Panc1 (cell line): Measurements from ENCODE around the gene WIPF2. TPM values are rescaled to one million over a fixed set of nuclear protein-coding genes. Genes with fewer than 3 reads are reported as not detected.
A peak's percentile ranks its signal among the peaks of the same experiment; 100 is the strongest.
"Not testable (repeated sequence)": the region's sequence is repeated elsewhere in the genome, so short reads cannot be mapped to it uniquely, and the experiment has no call there.

Experiments
- ATAC-seq: fragments of 200-7000 bp; cut with Tn5 transposase; 2 replicates; pipeline ENCODE4 v1.9.1; 2020; ENCODE audit warnings: mild to moderate bottlenecking, moderate library complexity
- BruUV-seq: library from RNA; stranded (reverse); fragments of 400-500 nt; replicated peaks from 2 replicates; lab custom pipeline; 2021; lab: Mats Ljungman, UMichigan
- CTCF ChIA-PET: fragments of 300-600 bp; sonication (Branson Sonifier 250); formaldehyde crosslinking; loops from one replicate; lab custom pipeline; 2022; ENCODE audit warnings: antibody characterized with exemption; lab: Charles Lee
- POLR2A ChIA-PET: fragments of 300-600 bp; sonication (Branson Sonifier 250); formaldehyde crosslinking; loops from one replicate; lab custom pipeline; 2022; ENCODE audit warnings: antibody characterized with exemption; lab: Charles Lee
- DNase-seq: peaks from one replicate; pipeline ENCODE4 v3.0.0-alpha.2; 2010; ENCODE audit warnings: low read depth, low spot score
- H3K27ac ChIP-seq: 2 replicates; pipeline ENCODE4 v1.5.1; 2011; ENCODE audit warnings: mild to moderate bottlenecking, low read length, inconsistent platforms
- H3K27me3 ChIP-seq: fragments of 200-500 bp; sonication (Bioruptor generic); 2 replicates; pipeline ENCODE4 v1.6.0; 2014; ENCODE audit warnings: low read length, inconsistent platforms; ENCODE audit not compliant: control insufficient read depth, insufficient read depth
- H3K36me3 ChIP-seq: fragments of 200-500 bp; sonication (Bioruptor generic); 2 replicates; pipeline ENCODE4 v1.5.1; 2014; ENCODE audit warnings: inconsistent platforms, mild to moderate bottlenecking, low read length, moderate library complexity; ENCODE audit not compliant: control insufficient read depth, insufficient read depth
- H3K4me1 ChIP-seq: 2 replicates; pipeline ENCODE4 v1.5.1; 2011; ENCODE audit warnings: inconsistent platforms, mild to moderate bottlenecking, low read length, moderate library complexity; ENCODE audit not compliant: control insufficient read depth, insufficient read depth
- H3K4me3 ChIP-seq, 2 experiments: 2 replicates each; pipeline ENCODE4 v1.5.1; 2011 to 2012; ENCODE audit warnings: low read depth in 2 of 2, low read length in 2 of 2, mild to moderate bottlenecking in 2 of 2, inconsistent platforms in 1 of 2, moderate library complexity in 1 of 2
- H3K9me3 ChIP-seq: fragments of 200-500 bp; sonication (Bioruptor generic); 2 replicates; pipeline ENCODE4 v1.5.1; 2014; ENCODE audit warnings: low read depth, mild to moderate bottlenecking, inconsistent platforms, low read length, moderate library complexity; ENCODE audit not compliant: control insufficient read depth, insufficient read depth
- POLR2AphosphoS5 ChIP-seq: IDR thresholded peaks from 2 replicates; pipeline ENCODE4 v1.6.1; 2012; ENCODE audit warnings: mild to moderate bottlenecking, low read depth, low read length, moderate library complexity
- SIN3A ChIP-seq: IDR thresholded peaks from 2 replicates; pipeline ENCODE4 v1.6.1; 2012; ENCODE audit warnings: low read depth, mild to moderate bottlenecking, low read length, moderate library complexity, borderline replicate concordance; ENCODE audit not compliant: insufficient read depth
- TCF7L2 ChIP-seq: IDR thresholded peaks from 2 replicates; pipeline ENCODE4 v1.6.1; 2011; ENCODE audit warnings: mild to moderate bottlenecking, low read depth, low read length, inconsistent platforms
- in situ Hi-C: cut with HindIII; loops from 2 replicates; pipeline ENCODE4 v1.10.0; 2016; ENCODE audit warnings: low sequenced_read_pairs, low pct_unique_long_range_greater_than_20kb
- intact Hi-C: fragments of 100-400 bp; cut with micrococcal nuclease; formaldehyde crosslinking; loops from one replicate; pipeline ENCODE4 v1.10.0; 2022; ENCODE audit not compliant: unreplicated experiment
- total RNA-seq: library from RNA; stranded (reverse); gene quantifications from one replicate; pipeline ENCODE4 v1.2.1, GENCODE V29; 2021; ENCODE audit not compliant: unreplicated experiment
- TF ChIP-seq, protein P1 (sequence below), 2 experiments: IDR thresholded peaks; 2 replicates each; pipeline ENCODE4 v1.6.1; 2011 to 2012; ENCODE audit warnings: low read depth in 2 of 2, control low read depth in 1 of 2, low read length in 1 of 2, mild to moderate bottlenecking in 1 of 2, moderate library complexity in 1 of 2; ENCODE audit not compliant: insufficient read depth in 1 of 2
- TF ChIP-seq, protein P2 (sequence below): fragments of 450-650 bp; IDR thresholded peaks from 2 replicates; pipeline ENCODE4 v1.5.1; 2017; ENCODE audit warnings: mild to moderate bottlenecking

The WIPF2 gene
- total RNA-seq, 1 experiment from 2014 or later, result 45.9 TPM

DNA sequence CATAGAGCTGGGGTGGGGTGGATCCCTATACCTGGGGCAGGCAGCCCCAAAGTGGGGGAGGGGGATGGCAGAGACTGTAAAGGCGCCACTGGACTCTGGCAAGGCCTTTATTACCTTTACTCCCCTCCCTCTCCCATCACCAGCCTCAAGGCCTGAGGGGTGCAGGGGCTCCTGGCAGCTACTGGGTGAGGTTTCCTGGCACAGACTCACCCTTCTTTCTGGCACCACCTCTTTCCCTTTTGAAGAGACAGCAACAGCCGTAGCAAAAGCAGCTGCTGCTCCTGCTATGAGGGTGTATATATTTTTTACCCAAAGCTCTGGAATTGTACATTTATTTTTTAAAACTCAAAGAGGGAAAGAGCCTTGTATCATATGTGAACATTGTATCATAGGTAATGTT lies 24.3 kb upstream of the WIPF2 start:
- no peak overlapping the region for H3K27ac ChIP-seq
- no peaks in the 10 kb centered on the region for H3K27me3 ChIP-seq
- H3K9me3 ChIP-seq, result no peaks in the 10 kb centered on the region
- POLR2A ChIA-PET, result no interaction called here
- DNase-seq, result no peak
- H3K4me3 ChIP-seq, result no peak overlapping the region
- BruUV-seq, result no TSS peak
- in situ Hi-C loops (no loop called here), intact Hi-C loops (no loop called here)
- no peaks in the 10 kb centered on the region for H3K36me3 ChIP-seq
- ATAC-seq, result no peak
- H3K4me1 ChIP-seq, result 0 out of 2 replicates have a peak, but pooled peaks cover 5% of the 10 kb centered on the region
- CTCF ChIA-PET, result no interaction called here
- no peak for TF ChIP-seq POLR2AphosphoS5
- no peak for TF ChIP-seq TCF7L2
- TF ChIP-seq, protein P1, sequence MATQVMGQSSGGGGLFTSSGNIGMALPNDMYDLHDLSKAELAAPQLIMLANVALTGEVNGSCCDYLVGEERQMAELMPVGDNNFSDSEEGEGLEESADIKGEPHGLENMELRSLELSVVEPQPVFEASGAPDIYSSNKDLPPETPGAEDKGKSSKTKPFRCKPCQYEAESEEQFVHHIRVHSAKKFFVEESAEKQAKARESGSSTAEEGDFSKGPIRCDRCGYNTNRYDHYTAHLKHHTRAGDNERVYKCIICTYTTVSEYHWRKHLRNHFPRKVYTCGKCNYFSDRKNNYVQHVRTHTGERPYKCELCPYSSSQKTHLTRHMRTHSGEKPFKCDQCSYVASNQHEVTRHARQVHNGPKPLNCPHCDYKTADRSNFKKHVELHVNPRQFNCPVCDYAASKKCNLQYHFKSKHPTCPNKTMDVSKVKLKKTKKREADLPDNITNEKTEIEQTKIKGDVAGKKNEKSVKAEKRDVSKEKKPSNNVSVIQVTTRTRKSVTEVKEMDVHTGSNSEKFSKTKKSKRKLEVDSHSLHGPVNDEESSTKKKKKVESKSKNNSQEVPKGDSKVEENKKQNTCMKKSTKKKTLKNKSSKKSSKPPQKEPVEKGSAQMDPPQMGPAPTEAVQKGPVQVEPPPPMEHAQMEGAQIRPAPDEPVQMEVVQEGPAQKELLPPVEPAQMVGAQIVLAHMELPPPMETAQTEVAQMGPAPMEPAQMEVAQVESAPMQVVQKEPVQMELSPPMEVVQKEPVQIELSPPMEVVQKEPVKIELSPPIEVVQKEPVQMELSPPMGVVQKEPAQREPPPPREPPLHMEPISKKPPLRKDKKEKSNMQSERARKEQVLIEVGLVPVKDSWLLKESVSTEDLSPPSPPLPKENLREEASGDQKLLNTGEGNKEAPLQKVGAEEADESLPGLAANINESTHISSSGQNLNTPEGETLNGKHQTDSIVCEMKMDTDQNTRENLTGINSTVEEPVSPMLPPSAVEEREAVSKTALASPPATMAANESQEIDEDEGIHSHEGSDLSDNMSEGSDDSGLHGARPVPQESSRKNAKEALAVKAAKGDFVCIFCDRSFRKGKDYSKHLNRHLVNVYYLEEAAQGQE (IDR thresholded peaks at IDR 0.05; ENCODE audit: insufficient read depth in 1 of 2, low read depth in 2 of 2, low read length in 1 of 2), result no peak
- TF ChIP-seq, protein P2, sequence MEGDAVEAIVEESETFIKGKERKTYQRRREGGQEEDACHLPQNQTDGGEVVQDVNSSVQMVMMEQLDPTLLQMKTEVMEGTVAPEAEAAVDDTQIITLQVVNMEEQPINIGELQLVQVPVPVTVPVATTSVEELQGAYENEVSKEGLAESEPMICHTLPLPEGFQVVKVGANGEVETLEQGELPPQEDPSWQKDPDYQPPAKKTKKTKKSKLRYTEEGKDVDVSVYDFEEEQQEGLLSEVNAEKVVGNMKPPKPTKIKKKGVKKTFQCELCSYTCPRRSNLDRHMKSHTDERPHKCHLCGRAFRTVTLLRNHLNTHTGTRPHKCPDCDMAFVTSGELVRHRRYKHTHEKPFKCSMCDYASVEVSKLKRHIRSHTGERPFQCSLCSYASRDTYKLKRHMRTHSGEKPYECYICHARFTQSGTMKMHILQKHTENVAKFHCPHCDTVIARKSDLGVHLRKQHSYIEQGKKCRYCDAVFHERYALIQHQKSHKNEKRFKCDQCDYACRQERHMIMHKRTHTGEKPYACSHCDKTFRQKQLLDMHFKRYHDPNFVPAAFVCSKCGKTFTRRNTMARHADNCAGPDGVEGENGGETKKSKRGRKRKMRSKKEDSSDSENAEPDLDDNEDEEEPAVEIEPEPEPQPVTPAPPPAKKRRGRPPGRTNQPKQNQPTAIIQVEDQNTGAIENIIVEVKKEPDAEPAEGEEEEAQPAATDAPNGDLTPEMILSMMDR, result no peak
- no peak for TF ChIP-seq SIN3A

DNA sequence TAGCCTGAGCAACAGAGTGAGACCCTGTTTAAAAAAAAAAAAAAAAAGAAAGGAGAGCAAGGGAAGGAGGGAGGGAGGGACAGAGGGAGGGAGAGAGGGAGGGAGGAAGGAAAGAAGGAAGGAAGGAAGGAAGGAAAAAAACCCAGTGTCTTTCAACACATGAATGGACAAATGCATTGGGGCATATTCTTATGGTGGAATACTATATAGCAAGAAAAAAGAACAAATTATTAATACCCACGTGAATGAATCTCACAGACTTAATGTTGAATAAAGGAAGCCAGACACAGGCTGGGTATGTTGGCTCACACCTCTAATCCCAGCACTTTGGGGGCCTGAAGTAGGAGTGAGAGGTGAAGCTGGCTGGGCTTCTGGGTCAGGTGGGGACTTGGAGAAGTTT lies 21.6 kb upstream of the WIPF2 start:
- no peak overlapping the region for H3K4me3 ChIP-seq
- intact Hi-C loops, result no loop called here
- no peaks in the 10 kb centered on the region for H3K9me3 ChIP-seq
- DNase-seq (no peak), ATAC-seq (no peak)
- no peaks in the 10 kb centered on the region for H3K27me3 ChIP-seq
- in situ Hi-C loops, result no loop called here
- no TSS peak for BruUV-seq
- H3K27ac ChIP-seq, result no peak overlapping the region
- POLR2A ChIA-PET, result no interaction called here
- CTCF ChIA-PET, result interaction anchor here (0.6 kb wide), 2 partner anchors 23 to 87 kb away, joined by 3 read pairs; no protein-coding TSS in a partner anchor
- TF ChIP-seq TCF7L2 (no peak), SIN3A (no peak), POLR2AphosphoS5 (no peak)
- TF ChIP-seq, protein P2, result no peak
- TF ChIP-seq, protein P1 (IDR thresholded peaks at IDR 0.05; ENCODE audit: insufficient read depth in 1 of 2, low read depth in 2 of 2, low read length in 1 of 2), result no peak
- H3K4me1 ChIP-seq, result 0 out of 2 replicates have a peak, but pooled peaks cover 2% of the 10 kb centered on the region
- H3K36me3 ChIP-seq, result no peaks in the 10 kb centered on the region

DNA sequence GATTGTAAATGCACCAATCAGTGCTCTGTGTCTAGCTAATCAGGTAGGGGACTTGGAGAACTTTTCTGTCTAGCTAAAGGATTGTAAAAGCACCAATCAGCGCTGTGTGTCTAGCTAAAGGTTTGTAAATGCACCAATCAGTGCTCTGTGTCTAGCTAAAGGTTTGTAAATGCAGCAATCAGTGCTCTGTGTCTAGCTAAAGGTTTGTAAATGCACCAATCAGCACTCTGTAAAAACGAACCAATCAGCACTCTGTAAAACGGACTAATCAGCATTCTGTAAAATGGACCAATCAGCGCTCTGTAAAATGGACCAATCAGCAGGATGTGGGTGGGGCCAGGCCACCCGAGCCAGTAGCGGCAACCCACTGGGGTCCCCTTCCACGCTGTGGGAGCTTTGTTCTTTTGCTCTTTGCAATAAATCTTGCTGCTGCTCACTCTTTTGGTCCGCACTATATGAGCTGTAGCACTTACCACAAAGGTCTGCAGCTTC lies 21.1 kb upstream of the WIPF2 start:
- H3K36me3 ChIP-seq, H3K27me3 ChIP-seq, H3K4me1 ChIP-seq, intact Hi-C loops, in situ Hi-C loops, ATAC-seq, BruUV-seq, H3K27ac ChIP-seq, H3K9me3 ChIP-seq, DNase-seq: not testable (repeated sequence)
- H3K4me3 ChIP-seq, result peak overlapping the region in 1 of 2 experiments; percentile 17; a peak in 1 of 4 replicates
- POLR2A ChIA-PET, result interaction anchor here (0.6 to 0.7 kb wide), 2 partner anchors 58 to 133 kb away, joined by 3 to 6 read pairs; partner anchors contain the start of gene CASC3
- CTCF ChIA-PET, result interaction anchor here (0.6 kb wide), 3 partner anchors 9 to 86 kb away, joined by 3 to 6 read pairs (median 3); no protein-coding TSS in a partner anchor
